Measurements from ENCODE around the gene MAP2K7. TPM values are rescaled to one million over a fixed set of nuclear protein-coding genes. Genes with fewer than 3 reads are reported as not detected.

The MAP2K7 gene
- total and polyA plus RNA-seq, 2 of the 4 experiments (the other 2 are of a cell fraction), result 4.1 to 15.6 TPM

- dilution Hi-C loops (cut with HindIII; ENCODE audit: low sequenced_read_pairs, unreplicated experiment), result no loop called here
- no peak within 1 kb of the TSS for H3K14ac ChIP-seq (replicated peaks; ENCODE audit: low read depth, low read length)
- no peak within 1 kb of the TSS for H3K9ac ChIP-seq (ENCODE audit: low read depth, low read length)
- peaks cover 8% of the 10 kb centered on the region for H4K20me1 ChIP-seq (ENCODE audit: insufficient read depth, low read length)
- TF ChIP-seq NFE2L2 (IDR thresholded peaks at IDR 0.05; ENCODE audit: low read depth, low read length) (no peak), RCOR1 (IDR thresholded peaks at IDR 0.05; ENCODE audit: insufficient replicate concordance, low read length) (no peak), CHD1 (IDR thresholded peaks at IDR 0.05; ENCODE audit: low read depth, low read length) (no peak), RFX5 (IDR thresholded peaks at IDR 0.05; ENCODE audit: low read depth, low read length) (no peak), MAFK (IDR thresholded peaks at IDR 0.05; ENCODE audit: low read depth, low read length) (no peak), CEBPB (IDR thresholded peaks at IDR 0.05; ENCODE audit: low read depth, low read length) (no peak), USF2 (IDR thresholded peaks at IDR 0.05; ENCODE audit: low read depth, low read length) (no peak), RAD21 (IDR thresholded peaks at IDR 0.05; ENCODE audit: low read length) (no peak), BHLHE40 (IDR thresholded peaks at IDR 0.05; ENCODE audit: low read depth, low read length) (no peak), ELK1 (IDR thresholded peaks at IDR 0.05; ENCODE audit: borderline replicate concordance, low read depth, low read length) (no peak), POLR2A (IDR thresholded peaks at IDR 0.05; ENCODE audit: low read depth, low read length) (no peak), FOS (IDR thresholded peaks at IDR 0.05; ENCODE audit: low read depth, low read length) (no peak), CTCF (conservative IDR thresholded peaks at IDR 0.05; ENCODE audit: low read depth, low read length) (no peak), SMC3 (IDR thresholded peaks at IDR 0.05; ENCODE audit: low read depth, low read length) (no peak), MAZ (IDR thresholded peaks at IDR 0.05; ENCODE audit: borderline replicate concordance, low read depth, low read length) (no peak; the same call in 1 of the 2 replicates)
- no peak within 1 kb of the TSS for H2BK20ac ChIP-seq (ENCODE audit: low read depth, low read length)
- DNase-seq (no peak), ATAC-seq (ENCODE audit: low read depth) (no peak)
- H3K9me3 ChIP-seq (ENCODE audit: control insufficient read depth, insufficient read depth, low read length), result no peaks in the 10 kb centered on the region
- no peak within 1 kb of the TSS for H4K5ac ChIP-seq (ENCODE audit: low read depth, low read length)
- no peak within 1 kb of the TSS; the same call in 1 of the 2 replicates for H2AK5ac ChIP-seq (ENCODE audit: low read depth, low read length)
- H3K36me3 ChIP-seq (ENCODE audit: control insufficient read depth, insufficient read depth, low read length), result no peaks in the 10 kb centered on the region
- H2AFZ ChIP-seq (replicated peaks; ENCODE audit: low read length, poor library complexity), result peak within 1 kb of the TSS; percentile 81
- ChIA-PET POLR2A (ENCODE audit: unreplicated experiment) (no interaction called here), CTCF (no interaction called here)
- H3K4me3 ChIP-seq (ENCODE audit: insufficient read depth, low read depth, low read length), result peak within 1 kb of the TSS; percentile 17; the same call in 1 of the 2 replicates
- H2AK9ac ChIP-seq (replicated peaks; ENCODE audit: low read depth, low read length, poor library complexity), result peak within 1 kb of the TSS; percentile 55
- H3K4me1 ChIP-seq (ENCODE audit: control insufficient read depth, insufficient read depth, low read length), result peaks cover 9% of the 10 kb centered on the region; the same call in 1 of the 2 replicates
- H3K4me2 ChIP-seq (ENCODE audit: low read depth, low read length), result peak within 1 kb of the TSS; percentile 50
- 0% methylated on average over 13 of the region's 88 CpGs; no CpG with 5 or more reads in 1 of the 2 experiments for WGBS, 2 experiments (ENCODE audit: extremely low coverage in 2 of 2, insufficient read length in 1 of 2)
- no peak within 1 kb of the TSS for H3K23ac ChIP-seq (ENCODE audit: low read depth, low read length)
- intact Hi-C loops (cut with micrococcal nuclease), result no loop called here
- H3K27ac ChIP-seq (ENCODE audit: insufficient read depth, low read length), result no peak within 1 kb of the TSS
- no peaks in the 10 kb centered on the region for H3K9me1 ChIP-seq (ENCODE audit: insufficient read depth, low read length)
- no peak within 1 kb of the TSS for H2BK5ac ChIP-seq (ENCODE audit: low read depth, low read length, poor library complexity, severe bottlenecking)
- no peak within 1 kb of the TSS for H3K4ac ChIP-seq (ENCODE audit: low read depth, low read length)
- no peak within 1 kb of the TSS for H3K56ac ChIP-seq (ENCODE audit: extremely low read depth, insufficient read depth, low read length)
- in situ Hi-C loops (cut with MboI; ENCODE audit: low sequenced_read_pairs), result no loop called here
- H3K27me3 ChIP-seq (ENCODE audit: control insufficient read depth, insufficient read depth, low read length), result peaks cover 32% of the 10 kb centered on the region
- H4K8ac ChIP-seq (ENCODE audit: low read depth in 2 of 2, low read length in 2 of 2), result no peak within 1 kb of the TSS
- no peak within 1 kb of the TSS for H2BK120ac ChIP-seq (ENCODE audit: low read depth, low read length)
- no peak within 1 kb of the TSS for H3K18ac ChIP-seq (ENCODE audit: low read depth, low read length)
- H2BK15ac ChIP-seq (ENCODE audit: low read depth, low read length), result no peak within 1 kb of the TSS
- no peaks in the 10 kb centered on the region for H3K79me1 ChIP-seq (ENCODE audit: low read depth in 1 of 2, low read length in 2 of 2)
- BruUV-seq (replicated peaks), result no TSS peak
- H4K91ac ChIP-seq (ENCODE audit: insufficient read depth, low read depth, low read length), result no peak within 1 kb of the TSS
Measured at GRCh38 chr19:7874076-7874896, 29.4 kb upstream of the MAP2K7 start, which contains the start of gene PRR36. Gene PRR36, minus strand, starts transcription at chr19:7874390. Its CDS starts 701 bp downstream, at chr19:7873689.
